ENCODE results near the gene TTC3.

TTC3 gene

DNA sequence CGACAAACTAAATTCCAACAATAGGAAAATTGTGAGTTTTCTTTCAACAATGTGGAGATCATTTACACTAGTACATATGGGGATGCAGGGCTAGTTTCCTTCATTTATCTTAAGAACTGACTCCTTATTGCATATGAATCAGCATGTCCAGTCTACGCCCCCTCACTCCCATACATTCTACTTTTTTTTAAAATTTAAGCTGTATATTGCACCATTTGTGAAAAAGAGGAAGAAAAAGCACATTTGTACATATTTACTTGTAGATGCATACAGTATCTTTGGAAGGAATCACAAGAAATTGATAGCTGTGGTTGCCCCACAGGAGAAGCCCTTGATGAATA lies 178.2 kb downstream of the TTC3 start:
- Histone ChIP-seq H3K36me3 (ENCODE audit: low read depth) (0 out of 2 replicates have a peak, but pooled peaks cover 1% of the 10 kb centered on the region), H3K9me3 (ENCODE audit: severe bottlenecking) (no peaks in the 10 kb centered on the region), H3K4me3 (ENCODE audit: severe bottlenecking) (no peak overlapping the region), H3K4me1 (ENCODE audit: insufficient read depth, poor library complexity, severe bottlenecking) (no peaks in the 10 kb centered on the region), H3K27me3 (ENCODE audit: insufficient read depth, poor library complexity, severe bottlenecking) (no peaks in the 10 kb centered on the region), H3K27ac (ENCODE audit: poor library complexity, severe bottlenecking) (no peak overlapping the region)
- no peak for DNase-seq (ENCODE audit: low spot score)
- TF ChIP-seq, protein P1, sequence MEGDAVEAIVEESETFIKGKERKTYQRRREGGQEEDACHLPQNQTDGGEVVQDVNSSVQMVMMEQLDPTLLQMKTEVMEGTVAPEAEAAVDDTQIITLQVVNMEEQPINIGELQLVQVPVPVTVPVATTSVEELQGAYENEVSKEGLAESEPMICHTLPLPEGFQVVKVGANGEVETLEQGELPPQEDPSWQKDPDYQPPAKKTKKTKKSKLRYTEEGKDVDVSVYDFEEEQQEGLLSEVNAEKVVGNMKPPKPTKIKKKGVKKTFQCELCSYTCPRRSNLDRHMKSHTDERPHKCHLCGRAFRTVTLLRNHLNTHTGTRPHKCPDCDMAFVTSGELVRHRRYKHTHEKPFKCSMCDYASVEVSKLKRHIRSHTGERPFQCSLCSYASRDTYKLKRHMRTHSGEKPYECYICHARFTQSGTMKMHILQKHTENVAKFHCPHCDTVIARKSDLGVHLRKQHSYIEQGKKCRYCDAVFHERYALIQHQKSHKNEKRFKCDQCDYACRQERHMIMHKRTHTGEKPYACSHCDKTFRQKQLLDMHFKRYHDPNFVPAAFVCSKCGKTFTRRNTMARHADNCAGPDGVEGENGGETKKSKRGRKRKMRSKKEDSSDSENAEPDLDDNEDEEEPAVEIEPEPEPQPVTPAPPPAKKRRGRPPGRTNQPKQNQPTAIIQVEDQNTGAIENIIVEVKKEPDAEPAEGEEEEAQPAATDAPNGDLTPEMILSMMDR (IDR thresholded peaks at IDR 0.05; ENCODE audit: poor library complexity, severe bottlenecking) = no peak
- ATAC-seq (ENCODE audit: low read depth) = no peak; the same call in 2 of the 3 replicates

Data from RWPE2 (cell line).